PC-3 (cell line): ENCODE data around the gene SLC24A5.

Experiments used
- EZH2 ChIP-seq: fragments of 300-600 bp; sonication (generic); IDR thresholded peaks from one replicate; pipeline ENCODE4 v1.6.1; 2017; ENCODE audit warnings: antibody characterized with exemption, mild to moderate bottlenecking, low read length; ENCODE audit not compliant: unreplicated experiment
- EZH2phosphoT487 ChIP-seq: fragments of 300-600 bp; sonication (generic); IDR thresholded peaks from 2 replicates; pipeline ENCODE4 v1.6.1; 2018; ENCODE audit warnings: mild to moderate bottlenecking, antibody characterized with exemption, low read length, borderline replicate concordance
- TF ChIP-seq, protein P1 (sequence below): fragments of 300-600 bp; sonication (generic); conservative IDR thresholded peaks from 2 replicates; pipeline ENCODE4 v1.5.1; 2017; ENCODE audit warnings: antibody characterized with exemption, low read depth, mild to moderate bottlenecking, low read length

DNA sequence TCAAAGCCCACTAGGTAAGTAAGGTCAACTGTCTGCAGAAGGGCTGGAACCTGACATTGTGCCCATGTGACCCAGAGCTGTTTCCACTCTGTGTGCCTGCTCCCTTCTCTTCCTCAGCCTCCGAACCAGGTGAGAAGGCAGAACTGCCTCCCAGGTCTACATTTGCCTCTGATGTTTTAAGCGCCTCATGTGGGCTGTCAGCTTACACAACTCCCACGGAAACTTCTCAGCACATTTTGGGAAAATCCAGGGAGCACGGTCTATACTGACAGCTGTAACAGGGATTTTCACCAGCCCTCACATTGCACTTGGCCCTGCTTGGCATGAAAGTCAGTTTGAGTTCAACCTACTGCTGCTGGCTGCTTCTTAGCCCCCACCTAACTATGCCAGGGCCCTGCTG is 46.9 kb upstream of the SLC24A5 start:
- TF ChIP-seq, protein P1, sequence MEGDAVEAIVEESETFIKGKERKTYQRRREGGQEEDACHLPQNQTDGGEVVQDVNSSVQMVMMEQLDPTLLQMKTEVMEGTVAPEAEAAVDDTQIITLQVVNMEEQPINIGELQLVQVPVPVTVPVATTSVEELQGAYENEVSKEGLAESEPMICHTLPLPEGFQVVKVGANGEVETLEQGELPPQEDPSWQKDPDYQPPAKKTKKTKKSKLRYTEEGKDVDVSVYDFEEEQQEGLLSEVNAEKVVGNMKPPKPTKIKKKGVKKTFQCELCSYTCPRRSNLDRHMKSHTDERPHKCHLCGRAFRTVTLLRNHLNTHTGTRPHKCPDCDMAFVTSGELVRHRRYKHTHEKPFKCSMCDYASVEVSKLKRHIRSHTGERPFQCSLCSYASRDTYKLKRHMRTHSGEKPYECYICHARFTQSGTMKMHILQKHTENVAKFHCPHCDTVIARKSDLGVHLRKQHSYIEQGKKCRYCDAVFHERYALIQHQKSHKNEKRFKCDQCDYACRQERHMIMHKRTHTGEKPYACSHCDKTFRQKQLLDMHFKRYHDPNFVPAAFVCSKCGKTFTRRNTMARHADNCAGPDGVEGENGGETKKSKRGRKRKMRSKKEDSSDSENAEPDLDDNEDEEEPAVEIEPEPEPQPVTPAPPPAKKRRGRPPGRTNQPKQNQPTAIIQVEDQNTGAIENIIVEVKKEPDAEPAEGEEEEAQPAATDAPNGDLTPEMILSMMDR: no peak
- TF ChIP-seq EZH2phosphoT487 (no peak), EZH2 (no peak)
